ENCODE results near the gene EIF2S1.

- TF ChIP-seq CTCF (IDR thresholded peaks at IDR 0.05) (no peak), EP300 (IDR thresholded peaks at IDR 0.05) (no peak), POLR2A (IDR thresholded peaks at IDR 0.05) (no peak)
These were observed 8.1 kb upstream of the EIF2S1 start for GRCh38 chr14:67352055-67352454.
